Coronary artery (tissue), 2 donors: ENCODE data around the gene MED27.

Source experiments
- DNase-seq: peaks from one replicate; pipeline ENCODE4 v3.0.0-alpha.2; 2017; ENCODE audit warnings: low spot score
- H3K27ac ChIP-seq, 2 donors: fragments of 200-600 bp; sonication (generic); one replicate each; pipeline ENCODE4 v1.5.1; 2016 to 2019
- H3K4me3 ChIP-seq: fragments of 200-600 bp; sonication (generic); 2 replicates; pipeline ENCODE4 v1.5.1; 2016; ENCODE audit warnings: mild to moderate bottlenecking, moderate library complexity
- CTCF ChIP-seq: fragments of 200-600 bp; sonication (generic); IDR thresholded peaks from one replicate; pipeline ENCODE4 v1.5.1; 2019; ENCODE audit warnings: antibody characterized with exemption

MED27 gene

GRCh38 chr9:131917009-131917408, 162.7 kb downstream of the MED27 start:
- TF ChIP-seq CTCF: no peak
- H3K4me3 ChIP-seq: no peak overlapping the region
- H3K27ac ChIP-seq: no peak overlapping the region
- DNase-seq: no peak

GRCh38 chr9:131915181-131915580, 164.5 kb downstream of the MED27 start:
- H3K27ac ChIP-seq: no peak overlapping the region
- DNase-seq: no peak
- no peak overlapping the region for H3K4me3 ChIP-seq
- TF ChIP-seq CTCF: no peak

- no peak for TF ChIP-seq CTCF
- Histone ChIP-seq H3K4me3 (no peak overlapping the region), H3K27ac (no peak overlapping the region)
- no peak for DNase-seq
Measured at GRCh38 chr9:131912671-131913070, 167.0 kb downstream of the MED27 start.

- Histone ChIP-seq H3K27ac (no peak overlapping the region), H3K4me3 (no peak overlapping the region)
- TF ChIP-seq CTCF: no peak
- DNase-seq: no peak
Measured at GRCh38 chr9:131912069-131912468, 167.6 kb downstream of the MED27 start.

- H3K4me3 ChIP-seq: no peak overlapping the region
- DNase-seq: no peak
- no peak overlapping the region for H3K27ac ChIP-seq
- no peak for TF ChIP-seq CTCF
Measured at GRCh38 chr9:131910572-131910971, 169.1 kb downstream of the MED27 start.

GRCh38 chr9:131905144-131905543, 174.5 kb downstream of the MED27 start:
- no peak for DNase-seq
- no peak for TF ChIP-seq CTCF
- Histone ChIP-seq H3K4me3 (no peak overlapping the region), H3K27ac (no peak overlapping the region)

- no peak overlapping the region for H3K27ac ChIP-seq
- TF ChIP-seq CTCF: no peak
- no peak for DNase-seq
- H3K4me3 ChIP-seq: no peak overlapping the region
Measured at GRCh38 chr9:131899296-131900228, 180.1 kb downstream of the MED27 start.
